ENCODE measurements around the gene HSP90B1. TPM values are rescaled to one million over a fixed set of nuclear protein-coding genes. Genes with fewer than 3 reads are reported as not detected.

Gene HSP90B1
- total RNA-seq, 1 experiment from 2014 or later, result 888 TPM

- TF ChIP-seq YY1 (IDR thresholded peaks at IDR 0.05; ENCODE audit: extremely low read depth, insufficient replicate concordance, low read depth, low read length) (no peak), SIN3A (IDR thresholded peaks at IDR 0.05; ENCODE audit: low read depth) (no peak), CTCF (IDR thresholded peaks at IDR 0.05 in 2 of 3, conservative IDR thresholded peaks at IDR 0.05 in 1 of 3; ENCODE audit: borderline replicate concordance in 1 of 3, insufficient read depth in 1 of 3, low read depth in 2 of 3, low read length in 2 of 3) (no peak), TCF7L2 (IDR thresholded peaks at IDR 0.05; ENCODE audit: borderline replicate concordance, extremely low read depth, insufficient read depth, insufficient read length) (no peak), CBX3 (IDR thresholded peaks at IDR 0.05; ENCODE audit: low read depth) (no peak)
- no peak overlapping the region for H3K4me3 ChIP-seq (replicated peaks in 1 of 2; ENCODE audit: low read depth in 1 of 2, low read length in 2 of 2)
- H3K4me1 ChIP-seq (ENCODE audit: control insufficient read depth in 1 of 2, insufficient read depth in 2 of 2, low read length in 2 of 2), result no peaks in the 10 kb centered on the region
- no peaks in the 10 kb centered on the region for H3K27me3 ChIP-seq (ENCODE audit: insufficient read depth, low read length)
- CTCF ChIA-PET, result no interaction called here
- BruUV-seq (replicated peaks), result no TSS peak
- no peak overlapping the region for H3K9ac ChIP-seq (ENCODE audit: low read length)
- no peaks in the 10 kb centered on the region for H3K9me3 ChIP-seq (ENCODE audit: control insufficient read depth in 1 of 2, insufficient read depth in 1 of 2, low read depth in 1 of 2, low read length in 2 of 2)
- H3K36me3 ChIP-seq (ENCODE audit: control insufficient read depth in 1 of 2, insufficient read depth in 2 of 2, low read length in 2 of 2), result no peaks in the 10 kb centered on the region
- RAD21 ChIA-PET (ENCODE audit: low non-redundant PET in 1 of 2, low total read pairs in 2 of 2, uncharacterized antibody in 2 of 2, unreplicated experiment in 2 of 2), result no interaction called here
- no peaks in the 10 kb centered on the region for H4K20me1 ChIP-seq (ENCODE audit: insufficient read depth)
- POLR2A ChIA-PET, result interaction anchor here (2.1 kb wide), 1 partner anchor 17 kb away, joined by 7 read pairs; the partner anchor contains the start of gene HSP90B1
- H3K27ac ChIP-seq (ENCODE audit: low read depth, low read length), result no peak overlapping the region
- H3K79me2 ChIP-seq (ENCODE audit: insufficient read depth, low read length), result no peaks in the 10 kb centered on the region
- ATAC-seq (no peak), DNase-seq (ENCODE audit: low read depth, low spot score) (no peak)
- intact Hi-C loops (cut with micrococcal nuclease), result no loop called here
- no peak overlapping the region for H2AFZ ChIP-seq (ENCODE audit: low read depth, low read length, poor library complexity, severe bottlenecking)
- H3K9me2 ChIP-seq (ENCODE audit: insufficient read depth), result no peaks in the 10 kb centered on the region
- H3K4me2 ChIP-seq (ENCODE audit: low read length), result no peak overlapping the region
Measured at GRCh38 chr12:103913100-103913499, 17.1 kb upstream of the HSP90B1 start.

GRCh38 chr12:103915306-103915705 is 14.9 kb upstream of the HSP90B1 start:
- Histone ChIP-seq H3K79me2 (ENCODE audit: insufficient read depth, low read length) (no peaks in the 10 kb centered on the region), H3K4me2 (ENCODE audit: low read length) (no peak overlapping the region), H3K9ac (ENCODE audit: low read length) (no peak overlapping the region), H3K27ac (ENCODE audit: low read depth, low read length) (no peak overlapping the region), H4K20me1 (ENCODE audit: insufficient read depth) (no peaks in the 10 kb centered on the region), H3K36me3 (ENCODE audit: control insufficient read depth in 1 of 2, insufficient read depth in 2 of 2, low read length in 2 of 2) (no peaks in the 10 kb centered on the region), H3K4me1 (ENCODE audit: control insufficient read depth in 1 of 2, insufficient read depth in 2 of 2, low read length in 2 of 2) (no peaks in the 10 kb centered on the region), H3K27me3 (ENCODE audit: insufficient read depth, low read length) (no peaks in the 10 kb centered on the region), H3K9me3 (ENCODE audit: control insufficient read depth in 1 of 2, insufficient read depth in 1 of 2, low read depth in 1 of 2, low read length in 2 of 2) (0 out of 4 replicates have a peak, but pooled peaks cover 0 to 8% of the 10 kb centered on the region in 2 experiments), H2AFZ (ENCODE audit: low read depth, low read length, poor library complexity, severe bottlenecking) (no peak overlapping the region), H3K4me3 (replicated peaks in 1 of 2; ENCODE audit: low read depth in 1 of 2, low read length in 2 of 2) (no peak overlapping the region), H3K9me2 (ENCODE audit: insufficient read depth) (no peaks in the 10 kb centered on the region)
- ATAC-seq (no peak), DNase-seq (ENCODE audit: low read depth, low spot score) (no peak)
- no TSS peak for BruUV-seq (replicated peaks)
- POLR2A ChIA-PET, result interaction anchor here (1.0 kb wide), 1 partner anchor 15 kb away, joined by 3 read pairs; the partner anchor contains the start of gene HSP90B1
- intact Hi-C loops (cut with micrococcal nuclease), result no loop called here
- CTCF ChIA-PET, result no interaction called here
- RAD21 ChIA-PET (ENCODE audit: low non-redundant PET in 1 of 2, low total read pairs in 2 of 2, uncharacterized antibody in 2 of 2, unreplicated experiment in 2 of 2), result no interaction called here
- TF ChIP-seq EZH2phosphoT487 (IDR thresholded peaks at IDR 0.05; ENCODE audit: borderline replicate concordance) (no peak), SRF (IDR thresholded peaks at IDR 0.05; ENCODE audit: low read depth) (no peak), ZFX (IDR thresholded peaks at IDR 0.05) (no peak), TCF7L2 (IDR thresholded peaks at IDR 0.05; ENCODE audit: borderline replicate concordance, extremely low read depth, insufficient read depth, insufficient read length) (no peak), REST (IDR thresholded peaks at IDR 0.05; ENCODE audit: low read depth) (no peak), ELF1 (IDR thresholded peaks at IDR 0.05; ENCODE audit: borderline replicate concordance, low read depth) (no peak), ZBTB33 (IDR thresholded peaks at IDR 0.05; ENCODE audit: extremely low read depth, insufficient replicate concordance, low read length) (no peak), FOSL1 (IDR thresholded peaks at IDR 0.05; ENCODE audit: low read depth) (no peak)

Measured in HCT116 (cell line).